NCI-H2196 (cell line): ENCODE results near the gene LIPH.
A peak's percentile ranks its signal among the peaks of the same experiment; 100 is the strongest.
"Not testable (repeated sequence)": the region's sequence is repeated elsewhere in the genome, so short reads cannot be mapped to it uniquely, and the experiment has no call there.

ENCODE experiments used
- DNase-seq: peaks from one replicate; lab custom pipeline; 2025; ENCODE audit not compliant: unreplicated experiment; lab: John Stamatoyannopoulos, UW

LIPH gene

DNA sequence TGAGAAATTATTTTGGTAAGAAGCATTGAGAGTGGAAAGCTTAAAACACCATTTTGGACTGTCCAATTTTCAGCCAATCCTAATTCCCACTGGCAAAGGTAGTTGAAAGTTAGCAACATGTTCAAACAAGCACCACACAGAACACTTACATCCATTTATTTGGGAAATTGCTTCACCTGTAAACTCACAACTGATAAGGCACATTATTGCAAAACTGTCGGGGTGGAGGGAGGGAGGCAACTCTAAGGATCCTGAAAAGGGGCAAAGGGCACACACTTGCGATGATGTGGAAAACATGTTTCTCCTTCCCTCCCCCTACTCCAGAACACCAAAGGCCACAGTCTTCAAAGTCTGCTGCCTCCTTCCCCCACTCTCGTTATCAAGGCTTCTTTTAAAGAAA, 62.9 kb downstream of the LIPH start:
- DNase-seq, result no peak

DNA sequence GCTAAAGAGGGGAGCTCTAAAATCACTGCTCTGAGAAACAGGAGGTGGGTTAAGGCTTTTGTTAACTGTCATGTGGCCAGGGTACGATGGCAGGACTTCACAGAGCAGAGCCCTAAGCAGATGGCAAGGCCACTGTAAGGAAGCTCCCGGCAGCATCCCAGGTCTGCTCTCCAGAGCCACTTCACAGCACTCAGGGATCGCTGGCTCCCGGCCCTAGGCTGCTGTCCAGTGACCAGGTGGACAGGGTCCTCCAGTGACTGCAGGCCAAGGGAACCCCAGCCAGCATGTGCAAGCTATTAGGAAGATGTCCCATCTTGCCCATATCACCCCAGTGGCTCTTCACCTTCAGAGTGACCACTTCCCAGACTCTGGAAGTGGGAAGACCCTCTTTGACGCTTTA, 63.9 kb downstream of the LIPH start:
- no peak for DNase-seq

DNA sequence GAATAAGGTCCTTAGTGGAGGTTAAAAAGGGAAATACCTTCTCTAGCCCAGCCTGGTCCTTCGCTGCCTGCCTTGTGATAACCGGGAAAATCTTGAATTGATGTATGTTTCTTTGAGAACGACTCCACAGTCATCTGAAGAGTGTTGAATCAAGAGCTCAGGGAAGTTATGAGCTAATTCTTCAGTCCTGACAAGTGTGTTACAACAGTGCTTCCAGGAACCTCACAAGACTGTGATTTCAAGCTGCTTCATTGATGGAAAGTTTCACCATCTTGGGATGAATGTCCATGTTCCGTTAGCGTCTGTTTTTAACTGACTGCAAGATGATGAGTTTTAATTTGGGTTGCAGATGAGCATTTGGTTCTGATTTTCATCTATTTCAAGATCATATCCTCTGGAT, 66.0 kb downstream of the LIPH start:
- no peak for DNase-seq

DNA sequence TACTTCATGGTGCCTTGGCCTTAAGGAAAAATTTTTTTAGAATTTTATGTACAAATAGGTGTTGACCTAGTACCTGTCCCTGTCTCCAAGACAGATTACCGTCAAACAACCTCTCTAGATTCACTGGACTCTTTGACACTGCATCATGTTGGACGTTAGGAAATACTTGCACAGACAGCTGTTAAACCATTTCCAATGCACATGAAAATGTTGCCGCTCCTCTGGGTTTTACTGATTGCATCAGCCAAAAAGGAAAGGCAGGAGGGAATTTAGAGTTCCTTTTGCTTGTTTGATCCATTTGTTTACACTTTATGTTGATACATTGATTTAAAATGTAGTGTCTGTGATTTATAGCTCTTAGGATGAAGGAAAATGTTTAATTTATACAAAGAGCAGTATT, 68.1 kb downstream of the LIPH start:
- DNase-seq, result no peak

DNA sequence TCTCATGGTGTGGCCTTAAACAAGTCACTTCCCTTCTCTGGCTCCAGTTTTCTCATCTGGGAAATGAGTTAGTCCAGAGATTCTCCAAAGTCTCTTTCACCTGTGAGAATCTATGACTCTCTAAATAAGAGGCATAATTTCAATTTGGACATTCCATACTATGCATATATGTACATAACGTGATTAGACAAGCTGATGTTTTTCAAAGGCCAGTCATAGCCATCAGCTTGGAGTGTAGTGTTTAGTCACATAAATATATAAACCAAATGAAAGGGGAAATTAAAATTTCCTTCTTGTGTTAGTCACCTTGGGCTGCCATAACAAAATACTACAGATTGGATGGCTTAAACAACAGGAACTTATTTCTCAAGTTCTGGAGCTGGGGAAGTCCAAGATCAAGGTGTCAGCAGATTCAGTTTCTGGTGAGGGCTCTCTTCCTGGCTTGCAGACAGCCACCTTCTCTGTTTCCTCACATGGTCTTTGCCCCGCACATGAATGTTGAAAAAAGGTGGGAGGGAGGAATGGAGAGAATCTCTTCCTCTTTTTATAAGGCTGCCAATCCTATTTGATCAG, 72.9 kb downstream of the LIPH start:
- DNase-seq, result no peak

DNA sequence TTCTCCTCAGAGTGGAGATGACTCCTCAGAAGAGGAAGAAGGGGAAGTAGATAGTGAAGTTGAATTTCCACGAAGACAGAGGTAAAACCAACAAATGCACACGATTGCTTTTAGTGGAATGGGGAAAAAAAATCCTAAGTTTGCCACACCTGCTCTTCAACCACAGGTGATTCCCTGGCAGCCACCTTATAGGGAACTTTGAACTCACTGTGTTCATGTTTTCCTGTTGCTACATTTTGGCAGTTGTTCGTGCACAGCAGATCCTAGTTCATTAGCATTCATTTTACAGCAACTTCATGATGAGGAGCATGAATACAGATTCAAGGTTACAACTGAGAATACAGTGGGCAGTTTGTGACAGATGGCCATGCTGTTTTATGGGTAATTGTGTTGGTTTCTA, 75.1 kb downstream of the LIPH start:
- no peak for DNase-seq

DNA sequence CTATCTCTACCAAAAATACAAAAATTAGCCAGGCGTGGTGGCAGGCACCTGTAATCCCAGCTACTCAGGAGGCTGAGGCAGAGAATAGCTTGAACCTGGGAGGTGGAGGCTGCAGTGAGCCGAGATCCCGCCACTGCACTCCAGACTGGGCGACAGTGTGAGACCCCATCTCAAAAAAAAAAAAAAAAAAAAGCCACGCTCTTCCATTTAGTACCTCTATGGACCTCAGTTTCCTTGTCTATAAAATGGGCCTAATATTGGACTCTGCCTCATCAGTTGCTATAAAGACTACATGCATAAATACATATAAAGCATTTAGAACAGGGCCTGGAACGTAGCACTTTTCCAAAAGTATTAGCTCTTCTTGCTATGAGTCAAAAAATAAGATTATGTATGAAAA, 77.5 kb downstream of the LIPH start:
- not testable (repeated sequence) for DNase-seq

DNA sequence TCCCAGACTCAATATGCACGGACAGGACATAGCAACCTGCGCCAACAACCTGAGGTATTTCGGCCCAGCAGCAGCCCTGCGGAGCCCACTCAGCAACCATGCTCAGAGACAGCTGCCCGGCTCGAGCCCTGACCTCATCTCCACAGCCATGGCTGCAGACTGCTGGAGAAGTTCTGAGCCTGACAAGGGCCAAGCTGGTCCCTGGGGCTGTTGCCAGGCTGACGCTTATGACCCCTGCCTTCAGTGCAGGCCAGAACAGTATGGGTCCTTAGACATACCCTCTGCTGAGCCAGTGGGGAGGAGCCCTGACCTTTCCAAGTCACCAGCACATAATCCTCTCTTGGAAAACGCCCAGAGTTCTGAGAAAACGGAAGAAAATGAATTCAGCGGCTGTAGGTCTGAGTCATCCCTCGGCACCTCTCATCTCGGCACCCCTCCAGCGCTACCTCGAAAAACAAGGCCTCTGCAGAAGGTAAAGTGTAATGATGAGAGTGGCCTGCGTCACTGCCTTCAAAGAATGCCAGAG, 79.0 kb downstream of the LIPH start:
- DNase-seq, result no peak

DNA sequence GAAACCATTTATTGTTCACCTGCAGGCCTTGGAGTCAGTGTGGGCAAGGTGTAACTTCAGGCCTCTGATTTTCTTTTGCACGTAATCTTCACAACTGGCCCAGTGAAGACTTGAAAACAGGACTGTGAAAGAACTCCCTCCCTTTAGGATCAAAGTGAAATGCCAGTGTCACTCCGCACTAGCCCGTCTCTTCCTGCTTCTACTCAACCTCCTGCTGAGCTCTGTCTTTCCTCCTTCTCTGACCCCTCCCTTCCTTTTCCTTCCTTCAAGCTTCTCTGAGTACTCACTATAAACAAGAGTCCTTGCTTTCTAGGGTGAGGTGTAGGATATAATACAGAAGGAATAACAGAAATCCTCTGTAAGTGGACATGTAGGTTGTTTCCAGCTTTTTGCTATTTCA, 82.1 kb downstream of the LIPH start:
- DNase-seq, result no peak

DNA sequence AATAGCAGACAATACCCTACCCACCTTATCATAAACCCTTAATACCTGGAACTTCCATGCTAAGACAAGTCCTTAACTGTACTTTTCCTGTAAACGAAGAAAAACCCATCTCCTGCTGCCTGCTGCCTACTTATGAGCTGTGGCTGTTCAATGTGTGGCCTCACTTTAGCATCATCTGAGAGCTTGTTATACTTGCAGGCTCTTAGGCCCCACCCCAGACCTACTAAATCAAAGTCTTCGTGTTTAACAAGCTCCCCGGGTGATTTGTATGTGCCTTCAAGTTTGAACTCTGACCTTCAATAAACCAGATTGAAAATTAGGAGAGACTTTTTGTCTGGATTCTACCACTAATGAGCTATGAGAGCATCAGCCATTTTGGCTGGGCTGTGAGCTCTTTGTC, 82.8 kb downstream of the LIPH start:
- DNase-seq, result no peak

DNA sequence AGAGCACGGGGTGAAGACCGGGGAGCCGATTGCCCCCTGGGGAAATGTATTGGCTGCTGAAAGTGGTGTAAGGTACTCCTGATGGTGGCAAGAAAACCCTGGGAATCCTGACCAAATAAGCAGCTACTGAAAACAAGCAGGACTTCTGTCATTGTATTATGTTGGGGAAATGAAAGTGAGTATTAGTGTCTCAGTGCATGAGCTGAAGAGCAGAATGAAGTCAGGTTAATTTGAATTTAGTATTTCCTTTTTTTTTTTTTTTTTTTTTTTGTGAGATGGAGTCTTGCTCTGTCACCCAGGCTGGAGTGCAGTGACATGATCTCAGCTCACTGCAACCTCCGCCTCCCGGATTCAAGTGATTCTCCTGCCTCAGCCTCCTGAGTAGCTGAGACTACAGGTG, 86.3 kb downstream of the LIPH start:
- DNase-seq, result not testable (repeated sequence)

DNA sequence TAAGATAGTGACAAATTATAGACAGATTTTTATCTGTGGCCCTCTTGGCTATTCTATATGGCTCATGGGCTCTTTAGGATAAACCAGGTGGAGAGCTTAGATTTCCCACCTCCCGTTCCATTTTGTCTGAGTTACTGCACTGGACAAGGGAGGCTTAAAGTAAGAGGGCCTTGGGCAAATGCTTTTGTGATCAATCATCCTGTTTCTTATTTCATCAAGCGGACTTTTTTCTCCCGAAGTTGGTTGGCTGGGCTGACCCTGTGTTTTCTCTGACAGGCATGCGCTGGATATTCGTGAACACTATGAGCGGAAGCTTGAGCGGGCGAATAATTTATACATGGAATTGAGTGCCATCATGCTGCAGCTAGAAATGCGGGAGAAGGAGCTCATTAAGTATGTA, 86.9 kb downstream of the LIPH start:
- no peak for DNase-seq

DNA sequence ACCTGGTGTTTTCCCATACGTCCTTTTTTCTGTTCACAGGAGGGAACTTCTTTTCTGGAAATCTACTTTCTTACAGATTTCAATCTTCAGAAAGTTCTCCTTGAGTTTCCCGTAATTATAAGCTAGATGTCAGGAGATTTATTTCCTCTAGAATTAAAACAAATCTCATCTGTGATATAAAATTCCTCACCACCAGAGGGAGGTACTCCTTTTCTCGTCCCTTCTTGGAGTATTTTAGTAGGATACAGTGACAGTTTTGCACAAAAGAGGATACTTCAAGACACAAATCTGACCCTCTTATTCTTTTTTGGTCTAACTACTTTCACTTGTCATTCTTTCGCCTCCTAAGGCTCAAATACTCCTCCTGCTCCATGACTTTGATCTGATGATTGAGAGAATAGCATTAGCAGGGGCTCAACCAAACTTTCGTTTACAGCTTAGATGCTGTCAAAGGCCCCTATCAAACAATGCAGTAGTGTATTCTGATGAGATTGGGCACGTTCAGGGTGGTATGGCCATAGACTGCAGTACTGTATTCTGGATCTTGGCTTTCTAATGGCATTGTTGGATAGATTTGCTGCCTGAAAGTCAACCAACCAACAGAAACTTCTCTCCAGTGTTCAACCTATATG, 91.6 kb downstream of the LIPH start:
- peak; percentile 51 for DNase-seq

DNA sequence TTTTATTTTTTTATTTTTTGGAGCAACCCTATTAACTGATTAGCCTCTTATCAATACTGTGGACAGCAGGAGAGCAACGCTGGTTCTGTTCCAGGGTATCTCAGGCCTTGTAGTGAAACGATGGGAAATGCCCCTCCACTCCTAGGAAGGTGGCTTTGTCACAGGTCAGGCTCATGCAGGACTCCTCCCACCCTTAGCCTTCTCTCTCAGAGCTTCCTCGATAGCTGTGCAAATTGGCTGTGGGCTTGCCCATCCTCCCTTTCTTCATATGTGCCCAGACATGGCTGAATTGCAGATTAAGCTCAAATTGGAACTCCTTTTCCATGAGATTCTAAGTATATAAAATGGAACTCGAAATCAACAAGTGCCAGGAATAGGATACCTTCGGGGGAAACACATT, 92.1 kb downstream of the LIPH start:
- DNase-seq, result no peak

DNA sequence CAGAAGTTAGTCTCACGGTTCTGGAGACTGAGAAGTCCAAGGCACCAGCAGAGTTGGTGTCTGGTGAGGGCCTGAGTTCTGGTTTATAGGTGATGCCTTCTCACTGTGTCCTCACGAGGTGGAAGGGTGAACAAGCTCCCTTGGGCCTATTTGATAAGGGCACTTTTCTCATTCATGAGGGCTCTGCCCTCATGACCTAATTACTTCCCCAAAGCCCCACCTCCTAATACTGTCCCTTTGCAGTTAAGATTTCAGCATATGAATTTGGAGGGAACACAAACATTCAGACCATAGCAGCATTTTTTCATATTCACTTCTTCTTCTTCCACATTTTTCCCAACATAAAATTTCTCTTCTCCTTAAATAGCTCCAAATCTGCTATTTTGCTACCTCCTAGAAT, 95.0 kb downstream of the LIPH start:
- no peak for DNase-seq
